Mesendoderm (in vitro differentiated cells): ENCODE results near the gene PCSK2.

Experiments
- DNase-seq: peaks from one replicate; pipeline ENCODE4 v3.0.0; 2013
- H2AK5ac ChIP-seq: 2 replicates; pipeline ENCODE4 v1.6.1; 2013; ENCODE audit warnings: low read length, inconsistent platforms
- H2BK120ac ChIP-seq: 2 replicates; pipeline ENCODE4 v1.6.1; 2013; ENCODE audit warnings: low read depth, mild to moderate bottlenecking, low read length, moderate library complexity, mixed read lengths
- H2BK15ac ChIP-seq: replicated peaks from 2 replicates; pipeline ENCODE4 v1.6.1; 2013; ENCODE audit warnings: low read depth, mild to moderate bottlenecking, moderate library complexity
- H2BK5ac ChIP-seq: 2 replicates; pipeline ENCODE4 v1.6.1; 2013; ENCODE audit warnings: low read length, inconsistent platforms
- H3K18ac ChIP-seq: 2 replicates; pipeline ENCODE4 v1.6.1; 2013; ENCODE audit warnings: mild to moderate bottlenecking, low read length, mixed read lengths
- H3K23ac ChIP-seq: one replicate; pipeline ENCODE4 v1.6.1; 2013; ENCODE audit warnings: low read length
- H3K27ac ChIP-seq: 2 replicates; pipeline ENCODE4 v1.5.1; 2013; ENCODE audit warnings: low read depth, mild to moderate bottlenecking, inconsistent platforms, low read length, moderate library complexity
- H3K27me3 ChIP-seq: 2 replicates; pipeline ENCODE4 v1.6.1; 2013; ENCODE audit warnings: low read length, control low read depth, mild to moderate bottlenecking, inconsistent platforms; ENCODE audit not compliant: insufficient read depth, poor library complexity
- H3K36me3 ChIP-seq: 2 replicates; pipeline ENCODE4 v1.6.1; 2013; ENCODE audit warnings: low read length, inconsistent platforms; ENCODE audit not compliant: control insufficient read depth, insufficient read depth
- H3K4ac ChIP-seq: one replicate; pipeline ENCODE4 v1.6.1; 2013; ENCODE audit warnings: low read depth, mild to moderate bottlenecking, low read length, moderate library complexity
- H3K4me1 ChIP-seq: 2 replicates; pipeline ENCODE4 v1.6.1; 2013; ENCODE audit warnings: low read depth, low read length, inconsistent platforms; ENCODE audit not compliant: control insufficient read depth
- H3K4me2 ChIP-seq: 2 replicates; pipeline ENCODE4 v1.6.1; 2013; ENCODE audit warnings: low read length
- H3K4me3 ChIP-seq: 2 replicates; pipeline ENCODE4 v1.5.1; 2013; ENCODE audit warnings: mild to moderate bottlenecking, low read length
- H3K56ac ChIP-seq: one replicate; pipeline ENCODE4 v1.6.1; 2013; ENCODE audit warnings: low read length
- H3K79me1 ChIP-seq: 2 replicates; pipeline ENCODE4 v1.6.1; 2013; ENCODE audit warnings: low read length, inconsistent platforms
- H3K79me2 ChIP-seq: 2 replicates; pipeline ENCODE4 v1.6.1; 2013; ENCODE audit warnings: mild to moderate bottlenecking, low read length; ENCODE audit not compliant: control insufficient read depth, insufficient read depth
- H3K9ac ChIP-seq: 2 replicates; pipeline ENCODE4 v1.6.1; 2013; ENCODE audit warnings: low read length, inconsistent platforms
- H4K5ac ChIP-seq: one replicate; pipeline ENCODE4 v1.6.1; 2013; ENCODE audit warnings: low read length
- H4K8ac ChIP-seq: one replicate; pipeline ENCODE4 v1.6.1; 2013; ENCODE audit warnings: low read depth, mild to moderate bottlenecking, control low read depth, low read length, moderate library complexity
- WGBS: extraction: QIAGEN DNeasy Blood & Tissue Kit; methylation state at CpG from one replicate; pipeline ENCODE4 v1.1.7; 2013; ENCODE audit warnings: low lambda C conversion rate, missing lambda C conversion rate; ENCODE audit not compliant: insufficient coverage; ENCODE audit errors: extremely low coverage; 5-methylcytosine and 5-hydroxymethylcytosine counted together

Gene PCSK2

GRCh38 chr20:17273717-17274116, 46.9 kb downstream of the PCSK2 start:
- no peak overlapping the region for H4K8ac ChIP-seq
- no peak overlapping the region for H3K23ac ChIP-seq
- no peaks in the 10 kb centered on the region for H3K4me1 ChIP-seq
- H3K4ac ChIP-seq = no peak overlapping the region
- H3K79me1 ChIP-seq = no peaks in the 10 kb centered on the region
- no peak overlapping the region for H3K27ac ChIP-seq
- H2BK120ac ChIP-seq = no peak overlapping the region
- no peak overlapping the region for H3K18ac ChIP-seq
- H3K56ac ChIP-seq = no peak overlapping the region
- no peak overlapping the region for H2BK5ac ChIP-seq
- H3K27me3 ChIP-seq = no peaks in the 10 kb centered on the region
- H4K5ac ChIP-seq = no peak overlapping the region
- no peak overlapping the region for H2BK15ac ChIP-seq
- H3K4me3 ChIP-seq = no peak overlapping the region
- no peak for DNase-seq
- H3K79me2 ChIP-seq = no peaks in the 10 kb centered on the region
- no peaks in the 10 kb centered on the region for H3K36me3 ChIP-seq
- H3K4me2 ChIP-seq = no peak overlapping the region
- no peak overlapping the region for H3K9ac ChIP-seq
- WGBS = no CpG with 5 or more reads among the region's 3 CpGs
- no peak overlapping the region for H2AK5ac ChIP-seq

GRCh38 chr20:17276101-17276500, 49.3 kb downstream of the PCSK2 start:
- no peaks in the 10 kb centered on the region for H3K4me1 ChIP-seq
- H3K27me3 ChIP-seq = no peaks in the 10 kb centered on the region
- no peaks in the 10 kb centered on the region for H3K79me2 ChIP-seq
- H4K8ac ChIP-seq = no peak overlapping the region
- no peak overlapping the region for H2BK5ac ChIP-seq
- no peak overlapping the region for H3K4me2 ChIP-seq
- no peak overlapping the region for H2BK15ac ChIP-seq
- no peaks in the 10 kb centered on the region for H3K79me1 ChIP-seq
- H3K56ac ChIP-seq = no peak overlapping the region
- no peak overlapping the region for H4K5ac ChIP-seq
- no peak overlapping the region for H3K9ac ChIP-seq
- H2BK120ac ChIP-seq = no peak overlapping the region
- H3K23ac ChIP-seq = no peak overlapping the region
- no peak overlapping the region for H3K27ac ChIP-seq
- H2AK5ac ChIP-seq = no peak overlapping the region
- DNase-seq = no peak
- no peak overlapping the region for H3K4me3 ChIP-seq
- H3K36me3 ChIP-seq = no peaks in the 10 kb centered on the region
- no peak overlapping the region for H3K18ac ChIP-seq
- no peak overlapping the region for H3K4ac ChIP-seq

GRCh38 chr20:17281478-17281877, 54.6 kb downstream of the PCSK2 start:
- Histone ChIP-seq H2BK5ac (peak overlapping the region; percentile 23), H3K4me3 (no peak overlapping the region), H3K18ac (no peak overlapping the region), H4K8ac (no peak overlapping the region), H3K27ac (no peak overlapping the region), H3K79me2 (no peaks in the 10 kb centered on the region), H3K79me1 (no peaks in the 10 kb centered on the region), H2BK120ac (no peak overlapping the region), H3K4ac (no peak overlapping the region), H3K56ac (peak overlapping the region; percentile 49), H4K5ac (no peak overlapping the region), H3K23ac (no peak overlapping the region), H3K4me2 (no peak overlapping the region), H3K36me3 (no peaks in the 10 kb centered on the region), H2BK15ac (no peak overlapping the region), H2AK5ac (no peak overlapping the region), H3K27me3 (no peaks in the 10 kb centered on the region), H3K9ac (no peak overlapping the region), H3K4me1 (peaks cover 8% of the 10 kb centered on the region)
- peak; percentile 79 for DNase-seq

GRCh38 chr20:17282501-17282900, 55.7 kb downstream of the PCSK2 start:
- Histone ChIP-seq H3K27me3 (no peaks in the 10 kb centered on the region), H3K27ac (no peak overlapping the region), H3K4me1 (peaks cover 8% of the 10 kb centered on the region), H3K79me1 (no peaks in the 10 kb centered on the region), H3K9ac (no peak overlapping the region), H2BK15ac (no peak overlapping the region), H4K5ac (no peak overlapping the region), H3K56ac (no peak overlapping the region), H2BK120ac (no peak overlapping the region), H3K18ac (no peak overlapping the region), H3K79me2 (no peaks in the 10 kb centered on the region), H3K36me3 (no peaks in the 10 kb centered on the region), H3K23ac (no peak overlapping the region), H3K4me3 (no peak overlapping the region), H2BK5ac (no peak overlapping the region), H2AK5ac (no peak overlapping the region), H3K4me2 (no peak overlapping the region), H4K8ac (no peak overlapping the region), H3K4ac (no peak overlapping the region)
- no CpG with 5 or more reads among the region's 3 CpGs for WGBS
- DNase-seq = peak; percentile 50

GRCh38 chr20:17287503-17287902, 60.7 kb downstream of the PCSK2 start:
- H3K79me1 ChIP-seq = no peaks in the 10 kb centered on the region
- DNase-seq = peak; percentile 27
- no peak overlapping the region for H2BK120ac ChIP-seq
- no peak overlapping the region for H2BK5ac ChIP-seq
- no peak overlapping the region for H3K4me3 ChIP-seq
- no peaks in the 10 kb centered on the region for H3K36me3 ChIP-seq
- no peak overlapping the region for H3K18ac ChIP-seq
- no CpG with 5 or more reads among the region's 2 CpGs for WGBS
- H4K8ac ChIP-seq = no peak overlapping the region
- no peak overlapping the region for H3K27ac ChIP-seq
- H4K5ac ChIP-seq = no peak overlapping the region
- peaks cover 8% of the 10 kb centered on the region for H3K4me1 ChIP-seq
- no peak overlapping the region for H3K4ac ChIP-seq
- no peak overlapping the region for H2BK15ac ChIP-seq
- no peak overlapping the region for H3K56ac ChIP-seq
- H3K4me2 ChIP-seq = no peak overlapping the region
- H2AK5ac ChIP-seq = no peak overlapping the region
- no peaks in the 10 kb centered on the region for H3K27me3 ChIP-seq
- no peaks in the 10 kb centered on the region for H3K79me2 ChIP-seq
- no peak overlapping the region for H3K9ac ChIP-seq
- no peak overlapping the region for H3K23ac ChIP-seq

GRCh38 chr20:17287998-17288397, 61.2 kb downstream of the PCSK2 start:
- DNase-seq = no peak
- no peak overlapping the region for H4K5ac ChIP-seq
- no peak overlapping the region for H3K9ac ChIP-seq
- H2AK5ac ChIP-seq = no peak overlapping the region
- no peak overlapping the region for H2BK5ac ChIP-seq
- H3K79me2 ChIP-seq = no peaks in the 10 kb centered on the region
- H3K18ac ChIP-seq = no peak overlapping the region
- no peaks in the 10 kb centered on the region for H3K79me1 ChIP-seq
- no peak overlapping the region for H2BK15ac ChIP-seq
- H3K4ac ChIP-seq = no peak overlapping the region
- no CpG with 5 or more reads among the region's 3 CpGs for WGBS
- H3K27me3 ChIP-seq = no peaks in the 10 kb centered on the region
- no peaks in the 10 kb centered on the region for H3K36me3 ChIP-seq
- peaks cover 8% of the 10 kb centered on the region for H3K4me1 ChIP-seq
- no peak overlapping the region for H3K4me3 ChIP-seq
- H4K8ac ChIP-seq = no peak overlapping the region
- no peak overlapping the region for H2BK120ac ChIP-seq
- H3K4me2 ChIP-seq = no peak overlapping the region
- no peak overlapping the region for H3K27ac ChIP-seq
- H3K56ac ChIP-seq = no peak overlapping the region
- no peak overlapping the region for H3K23ac ChIP-seq
